MM.1S (cell line): ENCODE results near the gene SLC39A7.

Experiments used
- EZH2 ChIP-seq: fragments of 300-600 bp; sonication (generic); optimal IDR thresholded peaks from 2 replicates; pipeline ENCODE3; 2017; ENCODE audit warnings: low read depth, mild to moderate bottlenecking, antibody characterized with exemption, low read length, mixed read lengths
- TF ChIP-seq, protein P1 (sequence below): fragments of 300-600 bp; sonication (generic); IDR thresholded peaks from 2 replicates; pipeline ENCODE4 v1.5.1; 2016; ENCODE audit warnings: antibody characterized with exemption, low read length, mixed read lengths

GRCh38 chr6:33174784-33175183 lies 25.9 kb upstream of the SLC39A7 start:
- TF ChIP-seq, protein P1, sequence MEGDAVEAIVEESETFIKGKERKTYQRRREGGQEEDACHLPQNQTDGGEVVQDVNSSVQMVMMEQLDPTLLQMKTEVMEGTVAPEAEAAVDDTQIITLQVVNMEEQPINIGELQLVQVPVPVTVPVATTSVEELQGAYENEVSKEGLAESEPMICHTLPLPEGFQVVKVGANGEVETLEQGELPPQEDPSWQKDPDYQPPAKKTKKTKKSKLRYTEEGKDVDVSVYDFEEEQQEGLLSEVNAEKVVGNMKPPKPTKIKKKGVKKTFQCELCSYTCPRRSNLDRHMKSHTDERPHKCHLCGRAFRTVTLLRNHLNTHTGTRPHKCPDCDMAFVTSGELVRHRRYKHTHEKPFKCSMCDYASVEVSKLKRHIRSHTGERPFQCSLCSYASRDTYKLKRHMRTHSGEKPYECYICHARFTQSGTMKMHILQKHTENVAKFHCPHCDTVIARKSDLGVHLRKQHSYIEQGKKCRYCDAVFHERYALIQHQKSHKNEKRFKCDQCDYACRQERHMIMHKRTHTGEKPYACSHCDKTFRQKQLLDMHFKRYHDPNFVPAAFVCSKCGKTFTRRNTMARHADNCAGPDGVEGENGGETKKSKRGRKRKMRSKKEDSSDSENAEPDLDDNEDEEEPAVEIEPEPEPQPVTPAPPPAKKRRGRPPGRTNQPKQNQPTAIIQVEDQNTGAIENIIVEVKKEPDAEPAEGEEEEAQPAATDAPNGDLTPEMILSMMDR, result no peak
- TF ChIP-seq EZH2, result no peak
